GM13977 (cell line): Measurements from ENCODE around the gene URB1.
A peak's percentile ranks its signal among the peaks of the same experiment; 100 is the strongest.

Source experiments
- DNase-seq: peaks from one replicate; pipeline ENCODE4 v3.0.0; 2012; ENCODE audit warnings: low spot score
- CTCF ChIP-seq: IDR thresholded peaks from 2 replicates; pipeline ENCODE4 v1.5.1; 2012; ENCODE audit warnings: mild to moderate bottlenecking, control low read depth; ENCODE audit not compliant: insufficient read depth; ENCODE audit errors: extremely low read depth, missing control alignments
- in situ Hi-C: fragments of 300-500 bp; cut with MboI; formaldehyde crosslinking; loops from one replicate; pipeline ENCODE4 v1.12.0; 2022; ENCODE audit warnings: low sequenced_read_pairs, low pct_unique_long_range_greater_than_20kb, mixed read lengths, inconsistent platforms; ENCODE audit not compliant: unreplicated experiment

URB1 gene

GRCh38 chr21:32353002-32353711 lies 39.7 kb downstream of the URB1 start:
- no peak for DNase-seq
- in situ Hi-C loops: no loop called here
- no peak for TF ChIP-seq CTCF

- in situ Hi-C loops: no loop called here
- no peak for TF ChIP-seq CTCF
- no peak for DNase-seq
These were observed 40.3 kb downstream of the URB1 start for GRCh38 chr21:32352526-32352925.

GRCh38 chr21:32351428-32351827 lies 41.4 kb downstream of the URB1 start:
- peak; percentile 31 for DNase-seq
- TF ChIP-seq CTCF: no peak
- in situ Hi-C loops: no loop called here

- no peak for TF ChIP-seq CTCF
- no peak for DNase-seq
- in situ Hi-C loops: no loop called here
These were observed 41.8 kb downstream of the URB1 start for GRCh38 chr21:32350981-32351380.

GRCh38 chr21:32350211-32350980 lies 42.4 kb downstream of the URB1 start:
- in situ Hi-C loops: no loop called here
- no peak for DNase-seq
- TF ChIP-seq CTCF: no peak

- DNase-seq: peak; percentile 31
These were observed 43.4 kb downstream of the URB1 start for GRCh38 chr21:32349333-32349944.

More at GRCh38 chr21:32349333-32349944, 43.4 kb downstream of the URB1 start:
- no peak for TF ChIP-seq CTCF
- in situ Hi-C loops: no loop called here
